Measurements from ENCODE around the gene AIFM3. TPM values are rescaled to one million over a fixed set of nuclear protein-coding genes. Genes with fewer than 3 reads are reported as not detected.

AIFM3 gene
- total and polyA plus RNA-seq, 2 donors (not counting 3 experiments of a cell fraction or from before 2014, with no cell fraction given) = 0.15 TPM; not detected in 1

- H3K4me3 ChIP-seq (replicated peaks in 1 of 3; ENCODE audit: insufficient read depth in 1 of 3, low read depth in 1 of 3, low read length in 3 of 3) = no peak overlapping the region
- DNase-seq (ENCODE audit: low read depth, low spot score) (no peak), FAIRE-seq (no peak)
- H3K27ac ChIP-seq (ENCODE audit: insufficient read depth, low read depth, low read length) = no peak overlapping the region
- no peaks in the 10 kb centered on the region for H4K20me1 ChIP-seq (replicated peaks; ENCODE audit: control insufficient read depth, extremely low read depth, insufficient read depth, low read length)
- no peak overlapping the region for H2AFZ ChIP-seq (ENCODE audit: low read depth, low read length)
- no peaks in the 10 kb centered on the region for H3K79me2 ChIP-seq (ENCODE audit: control insufficient read depth, insufficient read depth, low read length)
- intact Hi-C loops (cut with micrococcal nuclease) = no loop called here
- H3K9ac ChIP-seq (replicated peaks; ENCODE audit: extremely low read depth, insufficient read depth, low read length) = no peak overlapping the region
- no peak overlapping the region for H3K4me2 ChIP-seq (ENCODE audit: insufficient read depth, low read length)
- H3K36me3 ChIP-seq (ENCODE audit: control insufficient read depth in 2 of 2, extremely low read depth in 1 of 2, insufficient read depth in 2 of 2, low read length in 2 of 2) = peaks cover 3 to 40% of the 10 kb centered on the region in 2 experiments
- H3K27me3 ChIP-seq (ENCODE audit: control insufficient read depth in 2 of 2, insufficient read depth in 2 of 2, low read length in 2 of 2) = no peaks in the 10 kb centered on the region
- ChIA-PET CTCF (interaction anchor here (0.7 to 1.8 kb wide), 2 partner anchors 9 to 105 kb away, joined by 3 to 7 read pairs; partner anchors contain the start of gene LZTR1), POLR2A (no interaction called here)
- H3K9me3 ChIP-seq (replicated peaks; ENCODE audit: control insufficient read depth, insufficient read depth, low read length) = no peaks in the 10 kb centered on the region
- dilution Hi-C loops (cut with MboI; ENCODE audit: extremely low pct_ligation_motif_present, low sequenced_read_pairs) = no loop called here
- TF ChIP-seq POLR2AphosphoS5 (IDR thresholded peaks at IDR 0.05; ENCODE audit: insufficient read depth, low read depth, low read length) (no peak), GATA2 (IDR thresholded peaks at IDR 0.05; ENCODE audit: insufficient read depth, insufficient read length, low read depth, low read length) (no peak), FOS (IDR thresholded peaks at IDR 0.05; ENCODE audit: borderline replicate concordance, insufficient read depth, low read length) (no peak), MYC (IDR thresholded peaks at IDR 0.05; ENCODE audit: low read depth, low read length) (no peak), JUN (IDR thresholded peaks at IDR 0.05; ENCODE audit: borderline replicate concordance, insufficient read depth, insufficient read length, low read depth) (no peak), EZH2 (IDR thresholded peaks at IDR 0.05; ENCODE audit: borderline replicate concordance, low read depth, low read length, severe bottlenecking) (no peak), POLR2A (IDR thresholded peaks at IDR 0.05; ENCODE audit: low read depth, low read length) (no peak)
- TF ChIP-seq, protein P1, sequence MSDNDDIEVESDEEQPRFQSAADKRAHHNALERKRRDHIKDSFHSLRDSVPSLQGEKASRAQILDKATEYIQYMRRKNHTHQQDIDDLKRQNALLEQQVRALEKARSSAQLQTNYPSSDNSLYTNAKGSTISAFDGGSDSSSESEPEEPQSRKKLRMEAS (IDR thresholded peaks at IDR 0.05; ENCODE audit: insufficient read depth, insufficient read length) = no peak
- TF ChIP-seq, protein P2, sequence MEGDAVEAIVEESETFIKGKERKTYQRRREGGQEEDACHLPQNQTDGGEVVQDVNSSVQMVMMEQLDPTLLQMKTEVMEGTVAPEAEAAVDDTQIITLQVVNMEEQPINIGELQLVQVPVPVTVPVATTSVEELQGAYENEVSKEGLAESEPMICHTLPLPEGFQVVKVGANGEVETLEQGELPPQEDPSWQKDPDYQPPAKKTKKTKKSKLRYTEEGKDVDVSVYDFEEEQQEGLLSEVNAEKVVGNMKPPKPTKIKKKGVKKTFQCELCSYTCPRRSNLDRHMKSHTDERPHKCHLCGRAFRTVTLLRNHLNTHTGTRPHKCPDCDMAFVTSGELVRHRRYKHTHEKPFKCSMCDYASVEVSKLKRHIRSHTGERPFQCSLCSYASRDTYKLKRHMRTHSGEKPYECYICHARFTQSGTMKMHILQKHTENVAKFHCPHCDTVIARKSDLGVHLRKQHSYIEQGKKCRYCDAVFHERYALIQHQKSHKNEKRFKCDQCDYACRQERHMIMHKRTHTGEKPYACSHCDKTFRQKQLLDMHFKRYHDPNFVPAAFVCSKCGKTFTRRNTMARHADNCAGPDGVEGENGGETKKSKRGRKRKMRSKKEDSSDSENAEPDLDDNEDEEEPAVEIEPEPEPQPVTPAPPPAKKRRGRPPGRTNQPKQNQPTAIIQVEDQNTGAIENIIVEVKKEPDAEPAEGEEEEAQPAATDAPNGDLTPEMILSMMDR (IDR thresholded peaks at IDR 0.05; ENCODE audit: extremely low read depth in 1 of 2, insufficient read depth in 1 of 2, low read depth in 1 of 2, low read length in 2 of 2) = no peak
- no TSS peak for BruUV-seq (replicated peaks)
- no peaks in the 10 kb centered on the region for H3K4me1 ChIP-seq (ENCODE audit: control insufficient read depth, extremely low read depth, insufficient read depth, low read length)
- H3K9me1 ChIP-seq (replicated peaks; ENCODE audit: control insufficient read depth, extremely low read depth, insufficient read depth, low read length) = no peaks in the 10 kb centered on the region
Observed at GRCh38 chr22:20990184-20991180, 23.4 kb downstream of the AIFM3 start.

Data from endothelial cell of umbilical vein (primary cell).